Hepatocyte (in vitro differentiated cells): ENCODE data around the gene AXDND1. TPM values are rescaled to one million over a fixed set of nuclear protein-coding genes. Genes with fewer than 3 reads are reported as not detected.
"Not testable (repeated sequence)": the region's sequence is repeated elsewhere in the genome, so short reads cannot be mapped to it uniquely, and the experiment has no call there.

Source experiments
- DNase-seq: peaks from one replicate; pipeline ENCODE4 v3.0.0-alpha.2; 2016; ENCODE audit warnings: low spot score
- H2AFZ ChIP-seq: fragments of 200-600 bp; sonication (generic); 2 replicates; pipeline ENCODE4 v1.6.0; 2016; ENCODE audit warnings: antibody characterized with exemption, mild to moderate bottlenecking
- H3K27ac ChIP-seq: fragments of 200-600 bp; sonication (generic); 2 replicates; pipeline ENCODE4 v1.5.1; 2016; ENCODE audit warnings: mild to moderate bottlenecking
- H3K27me3 ChIP-seq: fragments of 200-600 bp; sonication (generic); 2 replicates; pipeline ENCODE4 v1.6.1; 2016
- H3K36me3 ChIP-seq: fragments of 200-600 bp; sonication (generic); replicated peaks from 2 replicates; pipeline ENCODE4 v1.5.1; 2016; ENCODE audit warnings: low read depth; ENCODE audit not compliant: insufficient read depth
- H3K4me1 ChIP-seq: fragments of 200-600 bp; sonication (generic); 2 replicates; pipeline ENCODE4 v1.5.1; 2016; ENCODE audit warnings: mild to moderate bottlenecking, moderate library complexity; ENCODE audit not compliant: insufficient read depth
- H3K4me2 ChIP-seq: fragments of 200-600 bp; sonication (generic); 2 replicates; pipeline ENCODE4 v1.6.0; 2016
- H3K4me3 ChIP-seq: fragments of 200-600 bp; sonication (generic); 2 replicates; pipeline ENCODE4 v1.5.1; 2016; ENCODE audit warnings: mild to moderate bottlenecking
- H3K79me2 ChIP-seq: fragments of 200-600 bp; sonication (generic); 2 replicates; pipeline ENCODE4 v1.6.0; 2017; ENCODE audit warnings: mild to moderate bottlenecking
- H3K9me2 ChIP-seq: fragments of 200-600 bp; sonication (generic); replicated peaks from 2 replicates; pipeline ENCODE4 v1.6.0; 2017; ENCODE audit warnings: mild to moderate bottlenecking; ENCODE audit not compliant: insufficient read depth
- H3K9me3 ChIP-seq: fragments of 200-600 bp; sonication (generic); 2 replicates; pipeline ENCODE4 v1.5.1; 2016; ENCODE audit warnings: low read depth, mild to moderate bottlenecking
- H4K20me1 ChIP-seq: fragments of 200-600 bp; sonication (generic); 2 replicates; pipeline ENCODE4 v1.6.0; 2016; ENCODE audit warnings: mild to moderate bottlenecking; ENCODE audit not compliant: insufficient read depth, poor library complexity, severe bottlenecking
- CTCF ChIP-seq: fragments of 200-600 bp; sonication (generic); IDR thresholded peaks from 2 replicates; pipeline ENCODE4 v1.5.1; 2016; ENCODE audit warnings: antibody characterized with exemption, mild to moderate bottlenecking; ENCODE audit not compliant: poor library complexity
- EZH2 ChIP-seq: fragments of 200-600 bp; sonication (generic); IDR thresholded peaks from 2 replicates; pipeline ENCODE4 v1.6.1; 2016; ENCODE audit warnings: antibody characterized with exemption, mild to moderate bottlenecking, borderline replicate concordance
- EZH2phosphoT487 ChIP-seq: fragments of 200-600 bp; sonication (generic); IDR thresholded peaks from one replicate; pipeline ENCODE4 v1.6.1; 2018; ENCODE audit warnings: antibody characterized with exemption, mild to moderate bottlenecking, low read depth, moderate library complexity; ENCODE audit not compliant: unreplicated experiment, severe bottlenecking
- WGBS: methylation state at CpG from one replicate; pipeline ENCODE4 v1.1.6; 2016; ENCODE audit warnings: low lambda C conversion rate; ENCODE audit errors: missing lambda C conversion rate; 5-methylcytosine and 5-hydroxymethylcytosine counted together
- polyA plus RNA-seq: library from polyadenylated mRNA; unstranded; fragments of >200 nt; fragmentation: Nextera tagmentation; extraction: Ambion mirVana; gene quantifications from 2 replicates; pipeline ENCODE4 v1.2.1, GENCODE V29; 2016
- total RNA-seq: library from RNA; depleted of rRNA; stranded (reverse); fragments of >200 nt; gene quantifications from 2 replicates; pipeline ENCODE4 v1.2.3, GENCODE V29; 2014

AXDND1 gene
- total and polyA plus RNA-seq, 2 experiments from 2014 or later, result 0.13 to 0.27 TPM

- H3K9me3 ChIP-seq, result no peaks in the 10 kb centered on the region
- TF ChIP-seq CTCF (no peak), EZH2phosphoT487 (no peak), EZH2 (no peak)
- no peaks in the 10 kb centered on the region for H4K20me1 ChIP-seq
- no peak overlapping the region for H3K27ac ChIP-seq
- H3K4me2 ChIP-seq, result no peak overlapping the region
- H3K9me2 ChIP-seq, result no peaks in the 10 kb centered on the region
- no peaks in the 10 kb centered on the region for H3K79me2 ChIP-seq
- no peaks in the 10 kb centered on the region for H3K36me3 ChIP-seq
- no peak overlapping the region for H3K4me3 ChIP-seq
- 88% methylated on average over 3 of the region's 3 CpGs for WGBS
- DNase-seq, result no peak
- no peak overlapping the region for H2AFZ ChIP-seq
- H3K27me3 ChIP-seq, result no peaks in the 10 kb centered on the region
- no peaks in the 10 kb centered on the region for H3K4me1 ChIP-seq
Observed at GRCh38 chr1:179447489-179447888, 81.7 kb downstream of the AXDND1 start.

- Histone ChIP-seq H3K79me2 (no peaks in the 10 kb centered on the region), H3K9me2 (no peaks in the 10 kb centered on the region), H3K27me3 (no peaks in the 10 kb centered on the region), H3K9me3 (no peaks in the 10 kb centered on the region), H3K4me1 (no peaks in the 10 kb centered on the region), H4K20me1 (no peaks in the 10 kb centered on the region), H3K4me2 (no peak overlapping the region), H3K4me3 (no peak overlapping the region), H3K27ac (no peak overlapping the region), H3K36me3 (no peaks in the 10 kb centered on the region), H2AFZ (no peak overlapping the region)
- no peak for TF ChIP-seq EZH2
- WGBS, result 92% methylated on average over 14 of the region's 14 CpGs
- DNase-seq, result no peak
Observed at GRCh38 chr1:179448437-179449149, 82.8 kb downstream of the AXDND1 start.

- not testable (repeated sequence) for H4K20me1 ChIP-seq, H3K27ac ChIP-seq, H3K27me3 ChIP-seq, H3K79me2 ChIP-seq, H3K36me3 ChIP-seq, H3K4me3 ChIP-seq, H3K4me1 ChIP-seq, H3K4me2 ChIP-seq, H3K9me3 ChIP-seq, H2AFZ ChIP-seq, H3K9me2 ChIP-seq, DNase-seq
- WGBS, result 90% methylated on average over 2 of the region's 2 CpGs
Observed at GRCh38 chr1:179459606-179460206, 93.9 kb downstream of the AXDND1 start.

GRCh38 chr1:179465661-179466060 lies 99.9 kb downstream of the AXDND1 start:
- not testable (repeated sequence) for H3K4me3 ChIP-seq, H3K4me1 ChIP-seq, H3K4me2 ChIP-seq, H3K9me2 ChIP-seq, H2AFZ ChIP-seq, H3K27ac ChIP-seq, H3K36me3 ChIP-seq, H3K79me2 ChIP-seq, H4K20me1 ChIP-seq, H3K27me3 ChIP-seq, H3K9me3 ChIP-seq, DNase-seq
- WGBS, result 92% methylated on average over 11 of the region's 11 CpGs

GRCh38 chr1:179474713-179475112 lies 108.9 kb downstream of the AXDND1 start:
- no peak overlapping the region for H3K27ac ChIP-seq
- no peaks in the 10 kb centered on the region for H3K9me2 ChIP-seq
- DNase-seq, result no peak
- H3K27me3 ChIP-seq, result no peaks in the 10 kb centered on the region
- no peaks in the 10 kb centered on the region for H3K36me3 ChIP-seq
- H3K79me2 ChIP-seq, result no peaks in the 10 kb centered on the region
- no peak overlapping the region for H2AFZ ChIP-seq
- H4K20me1 ChIP-seq, result no peaks in the 10 kb centered on the region
- no peak overlapping the region for H3K4me3 ChIP-seq
- WGBS, result 85% methylated on average over 3 of the region's 3 CpGs
- no peaks in the 10 kb centered on the region for H3K4me1 ChIP-seq
- H3K9me3 ChIP-seq, result peaks cover 8% of the 10 kb centered on the region
- no peak overlapping the region for H3K4me2 ChIP-seq
- TF ChIP-seq EZH2phosphoT487, result no peak
- TF ChIP-seq CTCF, result no peak
- TF ChIP-seq EZH2, result no peak
